GM21737 (cell line): Measurements from ENCODE around the gene THSD7B.
"Not testable (repeated sequence)": the region's sequence is repeated elsewhere in the genome, so short reads cannot be mapped to it uniquely, and the experiment has no call there.

Experiments used
- ATAC-seq: cut with Tn5 transposase; IDR thresholded peaks from one replicate; pipeline ENCODE4 v1.9.1; 2021; ENCODE audit warnings: mild to moderate bottlenecking, moderate library complexity; ENCODE audit not compliant: unreplicated experiment

THSD7B gene

DNA sequence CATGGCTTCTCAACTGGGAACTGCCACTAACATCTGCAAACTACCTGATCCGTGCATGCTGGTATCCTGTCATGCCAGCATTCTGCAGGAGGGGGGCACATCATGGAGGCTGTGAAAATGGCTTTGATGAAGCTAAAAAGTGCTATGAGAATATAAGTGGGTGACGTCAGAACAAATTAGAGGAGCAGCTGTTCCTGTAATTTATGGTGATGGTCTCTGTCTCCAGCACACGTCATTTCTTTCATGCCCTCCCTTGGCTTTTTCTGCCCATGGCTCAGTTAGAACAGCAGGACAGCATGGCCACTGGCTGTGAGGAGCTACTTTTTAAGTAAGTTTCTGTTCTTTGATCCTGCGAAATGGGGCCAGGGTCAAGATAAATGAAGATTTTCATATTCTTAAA is 466.3 kb downstream of the THSD7B start:
- ATAC-seq: no peak

DNA sequence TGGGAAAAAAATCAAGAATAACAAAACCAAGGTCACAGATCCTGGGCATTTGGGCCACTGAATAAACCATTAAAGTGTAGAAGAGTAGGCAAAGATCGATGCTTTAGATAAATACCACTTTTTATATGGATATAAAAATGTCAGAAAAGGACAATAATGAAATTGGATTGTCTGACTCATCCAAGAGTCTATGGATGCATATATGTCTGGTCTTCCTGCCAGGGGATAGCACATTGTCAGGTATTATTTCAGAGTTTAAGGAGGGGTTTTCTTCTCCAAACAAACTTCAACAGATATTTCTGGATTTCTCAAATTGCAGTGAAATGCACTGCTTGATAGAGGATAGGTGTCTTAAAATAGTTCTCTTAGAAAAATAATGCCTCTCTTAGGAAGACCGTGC is 466.7 kb downstream of the THSD7B start:
- no peak for ATAC-seq

DNA sequence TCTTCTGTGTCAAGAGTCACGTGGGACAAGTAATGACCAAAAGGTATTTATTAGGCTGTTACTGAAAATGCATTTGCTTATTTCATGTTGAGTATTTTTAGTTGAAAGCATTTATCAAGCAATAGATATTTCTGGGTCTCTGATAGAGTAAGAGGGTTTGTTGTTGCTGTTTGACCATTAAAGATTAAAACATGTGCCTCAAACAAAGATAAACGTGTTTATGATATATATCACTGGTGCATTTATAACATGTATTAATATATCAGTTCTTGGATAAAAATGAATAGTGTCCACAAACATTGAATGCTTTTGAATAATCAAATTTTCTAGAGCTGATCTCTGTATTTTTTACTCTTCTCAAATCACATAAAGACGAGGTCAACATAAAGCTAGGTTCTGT is 467.7 kb downstream of the THSD7B start:
- no peak for ATAC-seq

DNA sequence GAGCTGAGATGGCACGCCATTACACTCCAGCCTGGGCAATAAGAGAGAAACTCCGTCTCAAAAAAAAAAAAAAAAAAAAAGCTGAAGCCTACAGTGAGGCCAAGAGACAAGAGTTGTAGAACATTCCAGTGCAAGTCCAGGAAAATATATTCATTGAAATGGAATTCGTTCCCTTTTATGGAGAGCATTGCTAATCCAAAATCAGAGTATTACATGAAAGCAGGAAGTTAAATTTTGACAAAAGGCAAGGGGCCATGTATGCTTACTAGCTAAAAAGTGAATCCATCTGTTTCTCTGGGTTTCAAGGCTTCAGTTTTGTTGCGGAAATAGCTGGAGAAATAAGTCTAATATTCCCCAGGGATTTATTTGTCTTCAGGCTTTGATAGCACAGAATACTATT is 471.7 kb downstream of the THSD7B start:
- ATAC-seq: no peak

DNA sequence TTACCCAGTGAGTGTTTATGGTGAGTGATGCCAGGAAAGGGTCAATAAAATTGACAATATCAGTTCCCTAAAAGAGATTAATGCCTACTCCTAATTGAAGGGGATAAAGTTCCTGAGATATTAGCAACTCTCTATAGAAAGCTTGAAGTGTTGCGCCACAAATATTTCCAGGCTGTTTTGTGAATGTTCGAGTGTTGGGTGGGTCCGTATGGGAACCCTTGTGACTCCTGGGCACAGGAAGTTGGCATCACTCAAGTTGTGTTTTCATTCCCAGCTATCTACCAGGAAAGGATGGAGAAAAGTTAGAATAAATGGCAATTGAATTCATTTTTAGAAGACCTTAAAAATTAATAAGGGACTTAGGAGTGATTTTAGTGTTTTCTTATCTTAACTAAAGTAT is 472.7 kb downstream of the THSD7B start:
- ATAC-seq: no peak

DNA sequence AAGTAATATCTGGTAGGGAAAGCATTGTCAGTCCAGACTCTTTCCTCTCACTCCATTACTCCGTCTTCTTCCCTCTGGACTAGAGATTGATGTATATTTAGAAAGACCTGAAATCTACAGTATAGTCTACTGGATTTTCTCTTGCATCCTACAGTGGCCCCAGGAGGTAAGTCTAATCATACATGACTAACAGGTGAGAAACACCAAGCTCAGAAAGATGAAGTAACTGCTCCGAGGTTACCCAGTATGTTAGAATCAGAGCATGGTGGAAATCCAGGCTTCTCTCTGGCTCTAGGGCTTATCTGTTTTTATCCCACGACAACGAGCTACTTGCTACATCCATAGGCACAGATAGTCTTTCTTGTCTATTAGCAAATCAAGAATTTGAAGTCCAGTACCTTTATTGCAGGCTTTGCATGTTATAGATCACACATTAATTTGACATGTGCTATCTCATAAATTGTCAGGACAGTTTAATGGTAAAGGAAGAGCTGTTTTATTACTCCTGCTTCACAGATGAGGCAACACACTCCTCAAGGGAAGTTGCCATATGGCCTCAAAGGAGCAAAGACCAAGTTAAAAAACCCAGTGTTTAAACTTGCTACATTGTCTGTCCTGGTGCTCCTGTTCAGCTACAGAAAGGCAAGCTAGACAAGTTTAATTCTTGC is 484.3 kb downstream of the THSD7B start:
- ATAC-seq: no peak

DNA sequence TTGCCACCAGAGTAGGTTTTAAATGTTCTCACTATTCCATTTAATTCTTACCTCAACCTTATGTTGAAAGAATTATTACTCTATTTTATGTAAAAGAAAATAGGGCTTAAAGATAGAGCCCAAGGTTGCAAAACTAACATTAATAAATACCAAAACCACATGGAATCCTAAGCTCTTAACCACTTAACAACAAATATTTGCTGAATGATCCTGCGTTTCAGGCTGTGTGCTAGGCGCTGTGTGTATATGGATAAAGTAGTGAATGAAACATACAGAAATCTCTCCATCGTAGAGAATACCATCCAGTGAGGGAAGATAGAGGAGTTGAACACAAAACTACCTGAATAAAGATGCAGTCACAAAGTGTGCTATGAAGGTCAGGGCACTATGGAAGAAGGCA is 485.1 kb downstream of the THSD7B start:
- no peak for ATAC-seq

DNA sequence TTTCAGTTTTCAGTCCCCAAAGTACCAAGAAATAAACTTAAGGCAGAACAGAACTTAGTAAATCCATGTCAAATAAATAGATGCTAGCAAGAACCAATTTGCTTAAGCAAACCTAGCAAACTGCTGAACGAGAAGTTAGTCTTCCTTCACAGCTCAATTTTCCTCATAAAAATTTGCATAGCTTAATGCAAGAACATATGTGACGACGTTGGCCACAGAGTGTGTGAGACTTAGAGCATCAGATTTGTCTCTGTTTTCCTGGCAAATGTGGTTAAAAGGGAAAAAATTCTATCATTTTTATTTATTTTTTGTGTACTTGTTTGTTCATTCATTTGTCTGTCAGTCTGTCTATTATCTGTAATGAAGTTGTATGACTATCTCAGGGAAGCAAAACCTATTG is 485.7 kb downstream of the THSD7B start:
- no peak for ATAC-seq

DNA sequence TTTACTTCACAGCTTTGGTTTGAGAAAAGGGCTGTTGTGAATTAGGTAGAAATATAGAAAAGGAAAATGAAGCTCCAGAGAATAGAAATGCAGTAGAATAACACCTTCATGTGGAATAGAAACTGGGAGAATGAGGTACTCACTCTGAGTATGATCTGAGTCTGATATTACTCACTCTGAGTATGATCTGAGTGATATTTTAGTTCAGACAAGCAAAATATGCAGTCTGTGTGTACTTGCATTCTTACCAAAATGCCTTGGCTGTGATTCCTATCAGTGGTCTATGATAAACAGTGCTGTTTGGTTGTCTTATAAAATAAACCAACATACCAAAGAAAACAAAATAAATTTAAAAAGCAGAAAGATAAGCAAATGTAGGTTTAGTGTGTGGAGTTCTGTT is 487.6 kb downstream of the THSD7B start:
- no peak for ATAC-seq

DNA sequence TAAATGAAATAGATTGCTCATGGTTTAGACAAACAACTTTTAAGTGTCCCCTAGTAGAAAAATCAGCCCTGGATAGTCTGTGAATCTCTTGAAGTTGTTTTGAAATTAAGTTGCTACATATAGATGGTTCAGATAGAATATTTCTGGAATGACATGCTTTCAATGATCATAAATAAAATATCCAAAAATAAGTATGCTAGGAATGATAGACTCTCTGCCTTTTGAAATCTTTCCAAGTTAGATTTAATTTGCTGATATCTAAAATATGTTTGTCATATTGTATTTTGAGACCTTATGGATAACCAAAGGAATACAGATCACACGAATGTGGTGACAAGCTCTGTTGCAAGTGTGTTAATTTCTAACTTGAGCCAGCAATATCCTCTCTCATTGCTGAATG is 488.7 kb downstream of the THSD7B start:
- no peak for ATAC-seq

DNA sequence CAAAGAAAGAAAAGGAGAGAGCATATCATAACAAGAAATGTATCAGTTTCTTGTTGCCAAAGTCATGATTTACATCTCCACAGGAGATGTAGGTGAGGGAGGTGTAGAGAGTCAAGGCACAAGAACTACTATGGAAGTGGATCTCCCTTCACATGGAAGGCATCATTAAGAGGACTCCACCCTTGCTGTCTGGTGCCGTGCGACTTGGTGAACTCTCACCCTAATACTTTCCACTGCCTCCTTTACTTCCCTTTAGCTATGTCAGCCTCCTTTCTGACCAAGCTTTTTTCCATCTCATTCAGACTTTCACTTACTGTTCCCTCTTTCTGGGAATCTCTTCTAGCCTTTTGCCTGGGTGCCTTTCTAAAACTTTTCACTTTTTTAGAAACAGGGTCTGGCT is 490.0 kb downstream of the THSD7B start:
- no peak for ATAC-seq

DNA sequence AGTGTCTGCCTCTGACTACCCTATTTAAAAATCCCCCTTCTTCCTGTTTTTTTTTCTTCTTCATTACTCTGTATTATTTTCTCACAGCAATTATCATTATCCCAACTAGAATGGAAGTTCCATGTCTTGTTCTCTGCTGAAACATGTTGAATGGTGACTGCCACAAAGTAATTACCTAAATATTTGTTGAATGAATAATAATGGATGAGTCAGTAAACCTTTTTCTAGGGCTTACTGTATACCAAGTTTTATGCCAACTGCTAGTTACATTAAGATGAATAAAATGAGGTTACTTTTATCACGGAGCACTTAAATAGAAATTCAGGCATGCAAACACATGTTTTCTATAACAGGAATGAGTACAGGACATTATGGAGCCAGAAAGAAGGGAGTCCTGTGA is 490.6 kb downstream of the THSD7B start:
- ATAC-seq: no peak

DNA sequence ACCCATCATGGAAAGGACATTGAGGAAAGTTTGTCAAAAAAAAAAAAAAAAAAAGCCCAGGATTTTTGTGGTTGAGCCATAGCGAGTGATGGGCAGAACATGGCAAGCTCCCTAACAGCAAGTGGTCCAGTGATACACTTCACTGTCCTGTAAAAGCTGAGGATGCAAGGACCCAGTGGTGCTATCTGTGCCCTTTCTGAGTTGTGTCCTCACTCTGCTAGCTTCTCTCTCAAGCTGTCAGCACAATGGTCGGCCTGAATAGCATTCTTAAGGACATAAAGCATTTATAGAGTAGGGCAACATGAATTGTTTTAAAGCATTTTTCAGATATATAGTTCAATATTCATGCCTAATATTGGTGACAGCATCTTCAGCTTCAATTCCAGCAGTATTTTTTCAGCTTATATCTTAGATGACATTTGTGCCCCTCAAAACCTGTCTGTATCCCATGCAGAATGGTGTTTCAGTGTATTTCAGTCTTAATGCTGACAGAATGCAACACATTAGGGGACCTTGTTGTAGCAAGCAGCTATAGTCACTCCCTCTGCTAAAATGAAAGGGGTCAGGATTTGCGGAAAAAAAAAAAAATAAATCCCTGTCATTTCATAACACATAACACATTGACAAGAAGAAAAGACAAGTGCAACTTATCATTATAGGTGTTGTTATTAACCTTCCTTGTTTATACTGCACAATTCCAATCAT is 496.7 kb downstream of the THSD7B start:
- ATAC-seq: no peak

DNA sequence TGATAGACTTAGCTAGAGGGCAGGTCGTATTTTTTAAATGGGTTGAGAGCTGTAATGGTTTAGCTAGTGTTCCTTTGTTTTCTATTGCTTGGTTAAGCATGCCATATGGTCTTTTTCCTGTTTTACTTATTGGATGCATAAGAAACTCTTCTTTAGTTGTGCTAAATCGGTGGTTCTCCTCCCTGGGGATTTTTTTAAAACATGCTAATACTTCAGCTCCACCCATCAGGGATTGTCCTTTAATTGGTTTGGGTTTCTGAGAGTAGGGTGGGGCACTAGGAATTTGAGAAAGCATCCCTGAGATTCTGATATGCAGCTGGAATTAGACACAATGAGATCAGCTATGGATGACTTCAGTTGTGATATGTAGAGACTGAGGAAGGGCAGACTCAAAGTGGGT is 497.2 kb downstream of the THSD7B start:
- ATAC-seq: no peak

DNA sequence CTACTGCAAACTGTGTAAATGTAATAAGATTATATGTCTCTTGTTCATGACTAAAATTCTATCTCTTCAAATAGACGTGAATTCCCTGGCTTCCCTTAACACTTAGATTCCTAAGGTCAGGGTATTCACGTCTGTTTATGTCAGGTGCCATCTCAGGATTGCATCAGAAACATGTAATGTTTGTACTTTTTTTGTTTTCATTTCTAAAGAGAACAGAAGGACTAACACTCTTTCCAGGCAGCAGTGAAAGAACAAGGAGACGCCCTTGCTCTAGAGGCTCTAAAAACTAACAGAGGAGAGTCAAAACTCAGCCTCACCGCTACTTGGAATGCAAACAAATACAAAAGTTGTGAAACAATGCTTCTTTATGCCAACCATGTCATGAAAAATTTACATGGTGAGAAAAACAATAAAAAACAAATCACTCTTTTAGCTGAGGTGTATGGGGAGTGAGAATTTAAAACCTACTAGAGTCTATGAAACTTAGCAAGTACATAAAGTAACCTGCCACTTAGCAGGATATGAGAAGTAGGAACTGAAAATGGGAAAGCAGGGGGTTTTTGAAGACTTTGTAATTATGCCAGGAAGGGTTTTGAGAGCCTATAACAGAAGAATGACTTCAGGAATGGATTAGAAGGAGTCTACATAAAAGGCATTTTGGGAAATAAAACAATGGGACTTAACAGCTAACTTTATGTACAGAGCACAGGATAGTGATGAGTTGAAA is 522.7 kb downstream of the THSD7B start:
- ATAC-seq: no peak

DNA sequence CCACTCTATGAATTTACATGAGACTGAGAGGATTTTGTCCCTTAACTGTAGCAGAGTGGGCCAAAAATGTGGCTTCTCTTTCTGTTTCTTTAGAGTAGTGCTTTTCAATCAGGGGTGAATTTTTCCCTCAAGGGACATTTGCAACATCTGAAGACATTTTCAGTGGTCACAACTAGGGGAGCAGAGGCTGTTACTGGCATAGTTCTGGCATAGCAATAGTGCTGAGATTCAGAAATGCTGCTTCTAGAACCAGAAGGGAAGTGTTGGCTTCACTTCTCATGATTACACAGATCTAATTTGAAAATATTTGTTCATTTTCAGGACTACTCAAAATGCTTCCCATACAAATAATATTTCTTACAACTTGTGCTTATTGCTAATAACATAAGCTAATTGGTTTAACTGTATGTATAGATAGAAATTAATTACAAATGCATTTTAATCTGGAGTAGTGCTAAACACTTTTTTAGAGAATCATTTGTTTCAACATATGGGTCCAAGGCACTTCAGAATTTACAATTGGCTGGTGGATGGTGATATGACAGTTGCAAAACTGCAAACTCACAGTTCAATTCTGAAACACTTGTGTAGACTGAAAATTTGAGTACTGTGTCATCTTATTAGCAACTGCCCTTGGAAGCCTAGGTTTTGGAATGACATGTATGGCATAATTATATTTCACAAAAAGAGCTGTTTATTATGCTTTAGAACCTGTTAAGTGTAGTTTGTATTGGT is 526.7 kb downstream of the THSD7B start:
- ATAC-seq: no peak

DNA sequence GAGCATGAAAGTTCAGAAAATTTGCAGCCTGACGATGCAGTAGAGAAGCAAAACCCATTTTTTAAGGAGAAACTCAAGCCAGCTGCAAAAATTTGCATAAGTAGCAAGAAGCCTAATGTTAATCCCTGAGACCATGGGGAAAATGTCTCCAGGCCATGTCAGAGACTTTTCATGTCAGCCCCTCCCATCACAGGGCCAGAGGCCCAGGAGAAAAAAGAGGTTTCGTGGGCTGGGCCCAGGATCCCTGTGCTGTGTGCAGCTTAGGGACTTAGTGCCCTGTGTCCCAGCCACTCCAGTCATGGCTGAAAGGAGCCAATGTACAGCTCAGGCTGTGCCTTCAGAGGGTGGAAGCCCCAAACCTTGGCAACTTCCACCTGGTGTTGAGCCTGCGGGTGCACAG is 533.0 kb downstream of the THSD7B start:
- ATAC-seq: no peak

DNA sequence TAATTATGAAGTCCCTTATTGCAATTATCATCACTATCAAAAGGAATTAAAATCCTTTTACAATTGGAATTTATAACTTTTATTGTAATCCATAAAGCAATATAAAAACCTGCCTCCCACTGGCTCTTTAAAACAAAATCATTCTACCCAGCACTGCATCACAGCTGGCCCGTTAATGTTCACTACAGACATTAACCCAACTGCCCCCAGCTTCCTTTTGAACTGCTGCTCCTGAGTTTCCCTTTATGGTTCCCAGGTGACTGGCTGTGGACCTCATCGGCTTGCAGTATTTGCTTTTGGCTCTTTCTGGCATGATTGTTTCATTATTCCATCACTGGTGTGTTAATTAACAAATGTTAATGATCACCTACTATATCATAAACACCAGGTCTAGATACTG is 535.6 kb downstream of the THSD7B start:
- no peak for ATAC-seq

DNA sequence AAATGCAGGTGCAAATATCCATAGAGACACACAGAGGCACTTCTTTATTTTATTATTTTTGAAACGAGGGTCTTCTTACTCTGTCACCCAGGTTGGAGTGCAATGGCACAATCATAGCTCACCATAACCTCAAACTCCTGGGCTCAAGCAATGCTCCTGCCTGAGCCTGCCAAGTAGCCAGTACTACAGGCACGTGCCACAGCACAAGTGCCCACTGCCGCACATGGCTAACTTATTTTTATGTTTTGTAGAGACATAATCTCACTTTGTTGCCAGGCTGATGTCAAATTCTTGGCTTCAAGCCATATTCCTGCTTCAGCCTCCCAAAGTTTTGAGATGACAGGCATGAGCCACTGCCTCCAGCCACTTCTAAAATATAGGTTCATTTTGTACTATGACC is 537.6 kb downstream of the THSD7B start:
- ATAC-seq: no peak

DNA sequence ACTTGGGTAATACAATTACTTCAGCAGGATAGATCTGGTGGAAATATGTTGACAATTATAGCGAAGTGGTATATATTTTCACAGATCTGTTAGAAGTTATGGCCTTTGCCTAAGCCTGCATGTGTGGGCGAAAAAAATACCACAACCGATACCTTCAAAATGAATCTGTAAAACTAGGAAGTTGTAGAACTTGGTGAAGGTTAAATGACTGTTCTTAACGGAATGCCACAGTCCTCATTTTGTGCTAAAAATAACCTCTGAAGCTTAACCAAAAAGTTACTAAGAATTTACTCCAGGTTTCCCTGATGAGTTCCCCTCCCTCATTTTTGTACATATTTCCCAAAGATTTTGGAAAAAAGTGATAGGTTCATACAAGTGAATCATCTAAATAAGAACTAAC is 550.7 kb downstream of the THSD7B start:
- ATAC-seq: no peak

DNA sequence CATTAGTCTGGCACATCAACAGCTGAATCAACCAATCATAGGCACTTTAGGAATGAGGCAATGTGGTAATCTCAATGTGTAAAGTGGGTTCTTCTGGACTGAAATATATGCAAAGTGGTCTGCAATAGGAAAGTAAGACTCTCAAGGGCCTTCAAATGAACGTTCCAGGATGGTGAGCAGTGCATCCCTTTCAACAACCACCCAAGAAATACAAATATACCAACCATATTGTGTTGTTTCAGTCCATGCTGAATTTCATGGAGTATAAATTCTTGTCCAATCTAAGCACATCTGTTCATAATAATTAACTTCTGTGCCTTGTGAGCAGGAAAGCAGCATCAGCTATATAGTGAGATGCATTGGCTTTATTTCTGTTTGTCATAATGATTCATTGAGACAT is 556.2 kb downstream of the THSD7B start:
- no peak for ATAC-seq

DNA sequence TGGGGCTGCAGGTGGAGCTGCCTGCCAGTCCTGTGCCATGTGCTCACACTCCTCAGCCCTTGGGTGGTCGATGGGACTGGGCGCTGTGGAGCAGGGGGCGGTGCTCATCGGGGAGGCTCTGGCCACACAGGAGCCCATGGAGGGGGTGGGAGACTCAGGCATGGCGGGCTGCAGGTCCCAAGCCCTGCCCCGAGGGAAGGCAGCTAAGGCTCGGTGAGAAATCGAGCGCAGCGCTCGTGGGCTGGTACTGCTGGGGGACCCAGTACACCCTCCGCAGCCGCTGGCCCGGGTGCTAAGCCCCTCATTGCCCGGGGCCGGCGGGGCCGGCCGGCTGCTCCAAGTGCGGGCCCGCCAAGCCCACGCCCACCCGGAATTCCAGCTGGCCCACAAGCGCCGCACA is 566.2 kb downstream of the THSD7B start:
- ATAC-seq: not testable (repeated sequence)
